Ectodermal cell (in vitro differentiated cells): ENCODE results near the gene NPEPL1.
"Not testable (repeated sequence)": the region's sequence is repeated elsewhere in the genome, so short reads cannot be mapped to it uniquely, and the experiment has no call there.

ENCODE experiments used
- H3K27ac ChIP-seq: 2 replicates; pipeline ENCODE4 v1.7.0; 2013; ENCODE audit warnings: mild to moderate bottlenecking, low read depth, low read length; ENCODE audit not compliant: insufficient read depth, poor library complexity, severe bottlenecking
- H3K27me3 ChIP-seq: 2 replicates; pipeline ENCODE4 v1.7.0; 2013; ENCODE audit warnings: mild to moderate bottlenecking, low read length; ENCODE audit not compliant: insufficient read depth, control insufficient read depth, poor library complexity, severe bottlenecking
- H3K36me3 ChIP-seq: one replicate; pipeline ENCODE4 v1.7.0; 2013; ENCODE audit warnings: low read length; ENCODE audit not compliant: control insufficient read depth, insufficient read depth
- H3K4me1 ChIP-seq: one replicate; pipeline ENCODE4 v1.7.0; 2013; ENCODE audit warnings: low read length; ENCODE audit not compliant: control insufficient read depth, insufficient read depth
- H3K4me3 ChIP-seq: 2 replicates; pipeline ENCODE4 v1.7.0; 2013; ENCODE audit warnings: low read depth, low read length, control low read depth; ENCODE audit not compliant: insufficient read depth
- H3K9me3 ChIP-seq: 2 replicates; pipeline ENCODE4 v1.7.0; 2013; ENCODE audit warnings: mild to moderate bottlenecking, low read length, moderate library complexity; ENCODE audit not compliant: control insufficient read depth
- whole genome bisulfite sequencing, 2 experiments: methylation state at CpG; one replicate each; pipeline ENCODE4 v1.1.7; 2013; ENCODE audit warnings: missing lambda C conversion rate in 2 of 2; 5-methylcytosine and 5-hydroxymethylcytosine counted together

Gene NPEPL1

DNA sequence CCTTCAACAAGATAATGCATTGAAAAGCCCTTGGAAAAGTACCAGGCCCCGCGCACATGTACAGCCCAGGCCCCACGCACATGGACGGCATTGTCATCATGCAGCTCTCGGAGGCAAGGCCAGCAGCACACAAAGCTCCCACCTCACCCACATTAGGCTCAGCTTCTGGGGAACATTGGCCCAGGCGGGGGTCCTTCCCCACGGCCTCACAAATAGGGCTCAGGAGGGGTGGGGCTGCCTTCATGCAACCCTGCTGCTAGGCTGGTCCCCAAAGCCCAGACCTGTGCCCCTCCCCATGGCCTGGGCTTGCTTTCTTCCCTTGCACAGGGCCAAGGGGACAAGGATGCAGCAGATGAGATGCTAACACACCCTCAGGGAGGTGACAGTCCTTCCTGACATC lies 26.7 kb downstream of the NPEPL1 start:
- Histone ChIP-seq H3K9me3 (no peaks in the 10 kb centered on the region), H3K4me3 (no peak overlapping the region), H3K36me3 (no peaks in the 10 kb centered on the region), H3K27ac (no peak overlapping the region), H3K27me3 (no peaks in the 10 kb centered on the region), H3K4me1 (peaks cover 10% of the 10 kb centered on the region)
- whole genome bisulfite sequencing, 2 experiments: 91 to 94% methylated on average over 7 of the region's 7 CpGs

DNA sequence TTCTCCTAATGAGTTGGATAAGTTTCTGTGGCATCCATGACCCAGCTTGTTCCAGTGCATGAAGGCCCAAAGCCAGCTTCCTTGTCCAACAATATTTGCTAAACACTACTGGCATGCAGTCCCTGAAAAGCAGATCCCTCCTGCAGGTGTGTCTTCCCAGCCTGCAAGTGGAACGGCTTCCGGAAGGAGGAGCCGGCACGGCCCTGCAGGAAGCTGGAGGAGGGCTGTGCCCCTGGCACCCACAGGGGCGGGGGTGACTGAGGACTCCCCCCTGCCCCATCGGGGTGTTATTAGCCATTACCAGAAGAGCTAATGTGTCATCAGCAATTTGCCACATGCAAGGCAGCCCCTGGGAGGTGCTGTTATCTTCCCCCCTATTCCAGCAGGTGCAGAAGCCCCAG lies 27.4 kb downstream of the NPEPL1 start:
- WGBS, 2 experiments: 85 to 88% methylated on average over 6 of the region's 6 CpGs
- H3K4me3 ChIP-seq: no peak overlapping the region
- H3K27me3 ChIP-seq: no peaks in the 10 kb centered on the region
- peaks cover 10% of the 10 kb centered on the region for H3K4me1 ChIP-seq
- H3K36me3 ChIP-seq: no peaks in the 10 kb centered on the region
- no peaks in the 10 kb centered on the region for H3K9me3 ChIP-seq
- H3K27ac ChIP-seq: no peak overlapping the region

DNA sequence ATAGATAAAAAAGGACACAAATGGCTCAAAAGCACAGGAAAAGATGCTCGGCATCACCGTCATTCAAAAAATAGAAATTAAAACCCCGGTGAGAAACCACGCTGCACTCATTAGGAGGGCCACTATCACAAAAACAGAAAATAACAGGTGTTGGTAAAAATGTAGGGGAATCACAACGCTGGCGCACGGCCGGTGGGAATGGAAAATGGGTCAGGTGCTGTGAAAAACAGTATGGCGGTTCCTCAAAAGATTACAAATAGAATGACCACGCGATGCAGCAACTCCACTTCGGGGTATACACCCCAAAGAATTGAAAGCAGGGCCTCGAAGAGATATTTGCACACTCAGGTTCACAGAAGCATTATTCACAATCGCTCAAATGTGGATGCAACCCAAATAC lies 28.3 kb downstream of the NPEPL1 start:
- H3K4me1 ChIP-seq: peaks cover 10% of the 10 kb centered on the region
- no peaks in the 10 kb centered on the region for H3K36me3 ChIP-seq
- no peaks in the 10 kb centered on the region for H3K27me3 ChIP-seq
- H3K9me3 ChIP-seq: no peaks in the 10 kb centered on the region
- H3K27ac ChIP-seq: no peak overlapping the region
- 92 to 95% methylated on average over 14 of the region's 14 CpGs for WGBS, 2 experiments
- no peak overlapping the region for H3K4me3 ChIP-seq

DNA sequence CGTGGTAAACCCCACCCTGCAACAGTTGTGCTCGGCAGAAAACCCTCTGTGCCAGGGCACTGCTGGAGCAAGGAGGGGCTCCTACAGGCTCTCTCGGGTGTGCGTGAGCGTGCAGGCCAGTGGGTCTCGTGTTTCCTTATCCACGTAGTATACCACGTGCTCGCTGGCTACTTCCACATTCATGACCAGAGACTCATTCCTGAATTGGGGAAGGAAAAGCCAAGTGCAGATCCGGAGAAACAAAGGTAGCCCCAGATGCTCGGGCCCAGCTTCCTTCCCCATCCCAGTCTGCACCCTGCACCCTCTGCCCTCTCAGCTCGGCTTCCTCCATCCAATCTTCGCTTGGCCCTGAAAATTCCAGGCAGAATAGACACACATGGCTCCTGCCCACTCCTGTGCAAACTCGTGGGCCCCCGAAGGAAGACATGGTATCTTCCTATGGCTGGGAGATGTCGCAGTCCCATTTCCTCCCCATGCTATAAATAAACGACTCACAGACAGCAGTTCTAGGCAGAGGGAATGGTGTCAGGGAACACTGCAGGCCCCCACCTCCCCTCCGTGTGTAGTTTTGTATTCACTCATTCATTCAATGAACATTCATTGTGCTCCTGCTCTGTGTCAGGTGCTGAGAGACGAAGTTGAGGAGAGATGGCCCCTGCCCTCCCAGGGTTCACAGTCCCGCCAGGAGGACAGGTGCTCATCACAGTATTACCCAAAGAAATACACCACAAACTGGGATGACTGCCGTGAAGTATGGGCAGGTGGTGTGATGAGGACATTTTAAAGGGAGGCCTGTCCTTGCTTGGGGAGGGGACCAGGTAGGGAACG lies 29.6 kb downstream of the NPEPL1 start:
- no peak overlapping the region for H3K27ac ChIP-seq
- H3K27me3 ChIP-seq: no peaks in the 10 kb centered on the region
- H3K4me1 ChIP-seq: no peaks in the 10 kb centered on the region
- 88 to 92% methylated on average over 21 to 22 of the region's 22 CpGs for WGBS, 2 experiments
- no peaks in the 10 kb centered on the region for H3K36me3 ChIP-seq
- no peak overlapping the region for H3K4me3 ChIP-seq
- no peaks in the 10 kb centered on the region for H3K9me3 ChIP-seq

DNA sequence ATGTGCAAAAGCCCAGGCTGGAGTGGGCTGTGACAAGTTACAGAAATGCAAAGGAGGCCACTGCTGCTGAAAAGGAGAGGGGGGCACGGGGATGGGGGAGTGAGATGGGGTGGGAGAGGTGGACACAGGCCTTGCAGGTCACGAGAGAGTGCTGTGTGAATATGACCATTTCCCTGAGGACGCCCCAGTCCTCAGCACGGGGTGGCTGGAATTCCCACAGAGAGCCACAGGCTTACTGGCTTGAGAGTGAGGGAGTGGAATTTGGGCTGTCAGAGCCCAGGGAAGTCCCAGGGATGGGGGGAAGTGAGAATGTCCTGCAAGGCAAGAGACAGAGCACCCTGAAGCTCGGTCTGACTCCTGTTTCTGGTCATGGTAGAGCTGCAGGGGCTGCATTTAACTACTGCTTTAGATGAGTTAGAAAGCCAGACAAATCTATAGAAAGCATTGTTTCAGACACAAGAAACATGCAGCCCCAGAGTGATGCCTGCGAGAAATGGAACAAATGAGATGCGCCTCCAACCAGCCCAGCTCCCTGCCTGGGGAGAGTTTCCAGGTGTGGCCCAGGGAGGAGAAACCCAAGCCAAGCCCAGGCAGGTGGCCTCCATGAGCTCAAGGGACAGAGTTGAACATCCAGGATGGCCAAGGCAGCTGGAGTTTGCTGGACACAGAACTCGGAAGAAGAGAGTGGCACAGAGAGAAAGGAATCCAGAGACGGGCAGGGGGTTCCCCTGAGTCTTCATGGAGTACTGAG lies 30.5 kb downstream of the NPEPL1 start:
- Histone ChIP-seq H3K4me3 (no peak overlapping the region), H3K27me3 (no peaks in the 10 kb centered on the region), H3K9me3 (no peaks in the 10 kb centered on the region), H3K36me3 (no peaks in the 10 kb centered on the region), H3K27ac (no peak overlapping the region), H3K4me1 (no peaks in the 10 kb centered on the region)
- WGBS, 2 experiments: 83 to 84% methylated on average over 9 of the region's 9 CpGs

DNA sequence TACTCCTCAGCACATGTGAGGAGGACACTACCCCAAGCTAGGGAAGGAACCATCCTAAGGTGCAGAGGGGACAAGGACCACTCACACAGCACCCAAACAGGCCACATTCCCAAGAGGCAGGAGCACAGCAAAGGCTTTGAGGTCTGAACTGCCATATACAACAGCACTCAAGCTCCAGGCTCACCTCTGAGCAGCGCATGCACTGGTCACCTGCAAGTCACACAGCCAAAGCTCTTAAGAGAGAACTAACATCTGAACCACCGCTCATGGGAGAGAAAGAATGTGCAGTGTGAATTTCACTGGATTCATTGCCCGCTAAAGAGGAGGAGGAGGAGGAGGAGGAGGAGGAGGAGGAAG lies 31.0 kb downstream of the NPEPL1 start:
- no peaks in the 10 kb centered on the region for H3K36me3 ChIP-seq
- H3K27me3 ChIP-seq: no peaks in the 10 kb centered on the region
- H3K27ac ChIP-seq: no peak overlapping the region
- WGBS, 2 experiments: 91 to 92% methylated on average over 3 of the region's 3 CpGs
- H3K4me1 ChIP-seq: no peaks in the 10 kb centered on the region
- H3K4me3 ChIP-seq: no peak overlapping the region
- no peaks in the 10 kb centered on the region for H3K9me3 ChIP-seq

DNA sequence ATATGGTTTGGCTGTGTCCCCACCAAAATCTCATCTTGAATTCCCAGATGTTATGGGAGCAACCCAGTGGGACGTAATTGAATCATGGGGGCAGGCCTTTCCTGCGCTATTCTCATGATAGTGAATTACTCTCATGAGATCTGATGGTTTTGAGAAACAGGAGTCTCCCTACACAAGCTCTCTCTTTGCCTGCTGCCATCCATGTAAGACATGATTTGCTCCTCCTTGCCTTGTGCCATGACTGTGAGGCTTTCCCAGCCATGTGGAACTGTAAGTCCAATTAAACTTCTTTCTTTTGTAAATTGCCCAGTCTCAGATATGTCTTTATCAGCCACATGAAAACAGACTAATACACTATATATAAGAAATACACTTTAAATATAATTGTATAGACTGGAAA lies 33.6 kb downstream of the NPEPL1 start:
- not testable (repeated sequence) for H3K4me3 ChIP-seq, H3K9me3 ChIP-seq, H3K27ac ChIP-seq, H3K4me1 ChIP-seq, H3K27me3 ChIP-seq, H3K36me3 ChIP-seq
- 70 to 84% methylated on average over 2 of the region's 2 CpGs for WGBS, 2 experiments

DNA sequence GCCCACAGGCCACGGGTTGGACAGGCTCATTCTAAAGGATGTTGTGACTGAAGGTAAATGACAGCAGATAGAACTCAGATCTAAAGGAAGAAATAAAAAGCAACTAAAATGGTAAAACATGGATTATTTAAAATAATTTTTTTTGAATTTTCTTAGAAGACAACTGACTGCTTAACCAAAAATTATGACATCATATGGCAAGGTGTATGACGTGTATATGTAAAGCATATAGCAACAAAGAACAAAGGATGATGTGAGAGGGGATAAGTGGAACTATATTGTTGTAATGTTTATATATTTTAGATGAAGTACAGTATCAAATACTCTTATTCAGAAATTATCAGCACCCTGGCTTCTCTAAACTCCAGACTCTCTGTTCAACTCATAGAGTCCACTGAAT lies 38.6 kb downstream of the NPEPL1 start:
- Histone ChIP-seq H3K4me3 (no peak overlapping the region), H3K27ac (no peak overlapping the region), H3K27me3 (no peaks in the 10 kb centered on the region), H3K36me3 (no peaks in the 10 kb centered on the region), H3K4me1 (no peaks in the 10 kb centered on the region), H3K9me3 (no peaks in the 10 kb centered on the region)
- 98 to 100% methylated on average over 1 to 2 of the region's 2 CpGs for WGBS, 2 experiments

DNA sequence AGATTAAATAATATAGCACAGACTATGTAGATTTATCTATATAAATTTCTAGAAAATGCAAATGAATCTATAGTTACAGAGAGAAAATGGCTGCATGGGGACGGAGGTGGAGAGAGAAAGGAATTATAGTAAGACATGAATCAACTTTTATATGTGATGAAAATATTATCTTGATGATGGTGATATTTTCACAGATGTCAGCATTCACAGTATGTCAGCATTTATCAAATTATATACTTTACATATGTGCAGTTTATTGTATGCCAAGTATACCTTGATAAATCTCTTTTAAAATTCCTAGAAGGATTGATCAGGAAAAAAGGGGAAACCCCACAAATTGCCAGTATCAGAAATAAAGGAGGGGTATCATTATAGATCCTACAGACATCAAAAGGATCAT lies 44.6 kb downstream of the NPEPL1 start:
- Histone ChIP-seq H3K4me1 (no peaks in the 10 kb centered on the region), H3K9me3 (no peaks in the 10 kb centered on the region), H3K4me3 (no peak overlapping the region), H3K27ac (no peak overlapping the region), H3K36me3 (no peaks in the 10 kb centered on the region), H3K27me3 (no peaks in the 10 kb centered on the region)
- 100% methylated on average over 1 of the region's 1 CpG for WGBS, 2 experiments

DNA sequence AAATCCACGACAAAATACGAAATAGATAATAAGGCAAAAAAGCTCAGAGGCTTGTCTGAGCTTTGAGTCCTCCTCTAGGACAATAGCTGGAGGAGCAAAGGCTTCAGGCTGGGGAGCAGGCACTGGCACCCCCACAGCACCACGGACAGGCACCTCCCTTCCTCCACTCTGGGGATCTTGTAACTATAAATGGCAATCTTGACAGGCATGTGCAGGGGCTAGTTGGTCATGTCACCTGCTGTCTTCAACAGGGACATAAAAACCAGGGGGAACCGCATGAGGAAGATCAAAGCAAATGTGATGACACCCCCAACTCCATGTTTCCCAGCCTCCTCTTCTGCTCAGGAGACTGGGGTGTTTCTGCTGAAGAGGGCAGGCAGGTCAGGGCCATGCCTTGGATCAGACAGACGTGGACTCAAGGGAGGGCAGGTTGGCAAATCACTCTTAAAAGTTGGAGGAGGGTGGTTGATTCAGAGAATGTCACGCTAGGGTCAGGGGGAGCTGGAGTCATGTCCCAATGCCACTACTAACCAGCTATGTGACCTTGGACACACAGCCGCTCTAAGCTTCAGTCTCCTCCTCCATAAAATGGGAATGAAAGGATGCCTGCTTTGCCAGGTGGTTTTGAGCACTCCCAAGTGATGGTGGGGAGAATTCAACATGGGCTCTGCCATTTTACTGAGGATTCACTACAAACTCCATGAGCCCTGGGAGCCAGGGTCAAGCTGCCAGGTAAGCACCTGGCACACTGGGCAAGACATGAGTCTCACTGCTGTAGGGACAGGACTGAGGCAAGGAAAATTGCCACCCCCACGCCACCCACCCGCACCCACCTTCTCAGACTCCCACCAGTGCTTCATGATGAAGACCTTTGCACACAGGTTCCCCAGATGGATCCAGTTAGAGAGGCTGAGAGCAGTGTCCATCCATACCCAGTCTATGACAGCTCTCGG lies 48.0 kb downstream of the NPEPL1 start:
- H3K4me3 ChIP-seq: no peak overlapping the region
- H3K27ac ChIP-seq: no peak overlapping the region
- H3K36me3 ChIP-seq: no peaks in the 10 kb centered on the region
- WGBS, 2 experiments: 90% methylated on average over 10 of the region's 10 CpGs
- H3K9me3 ChIP-seq: no peaks in the 10 kb centered on the region
- no peaks in the 10 kb centered on the region for H3K4me1 ChIP-seq
- H3K27me3 ChIP-seq: no peaks in the 10 kb centered on the region
